ENCODE data around the gene MTHFR. TPM values are rescaled to one million over a fixed set of nuclear protein-coding genes. Genes with fewer than 3 reads are reported as not detected.

The MTHFR gene
- polyA plus RNA-seq, 1 donor from 2014 or later = 21.2 TPM

DNA sequence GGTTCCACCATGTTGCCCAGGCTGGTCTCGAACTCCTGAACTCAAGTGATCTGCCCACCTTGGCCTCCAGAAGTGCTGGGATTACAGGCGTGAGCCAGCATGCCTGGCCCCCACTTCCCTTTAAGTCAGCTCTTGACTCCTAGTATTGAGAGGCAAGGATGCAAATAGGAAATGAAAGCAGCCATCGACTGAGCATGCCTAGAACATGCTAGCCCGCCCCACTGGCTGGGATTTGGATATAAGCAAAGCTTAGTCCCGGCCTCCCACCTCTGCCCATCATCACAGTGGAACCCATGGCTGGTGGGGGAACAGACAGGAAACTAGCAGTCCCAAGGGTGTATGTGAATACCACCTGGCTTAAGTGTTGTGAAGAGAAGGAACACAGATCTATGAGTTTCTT, 33.3 kb downstream of the MTHFR start:
- H3K4me2 ChIP-seq (ENCODE audit: low read length) = no peak overlapping the region
- H3K9ac ChIP-seq (ENCODE audit: low read length) = no peak overlapping the region
- no peaks in the 10 kb centered on the region for H3K9me2 ChIP-seq (ENCODE audit: insufficient read depth, low read length)
- no peaks in the 10 kb centered on the region for H4K20me1 ChIP-seq (ENCODE audit: insufficient read depth)
- no peak overlapping the region for H3K27ac ChIP-seq (ENCODE audit: low read length)
- TF ChIP-seq EZH2 (IDR thresholded peaks at IDR 0.05; ENCODE audit: borderline replicate concordance, insufficient read depth, low read length, poor library complexity, severe bottlenecking) (no peak), POLR2AphosphoS5 (IDR thresholded peaks at IDR 0.05) (no peak), TAF1 (IDR thresholded peaks at IDR 0.05; ENCODE audit: low read depth) (no peak), EP300 (conservative IDR thresholded peaks at IDR 0.05; ENCODE audit: poor library complexity, severe bottlenecking) (no peak), MXI1 (conservative IDR thresholded peaks at IDR 0.05; ENCODE audit: poor library complexity, severe bottlenecking) (no peak), SMC3 (conservative IDR thresholded peaks at IDR 0.05; ENCODE audit: poor library complexity) (no peak), RAD21 (conservative IDR thresholded peaks at IDR 0.05) (no peak)
- TF ChIP-seq, protein P1, sequence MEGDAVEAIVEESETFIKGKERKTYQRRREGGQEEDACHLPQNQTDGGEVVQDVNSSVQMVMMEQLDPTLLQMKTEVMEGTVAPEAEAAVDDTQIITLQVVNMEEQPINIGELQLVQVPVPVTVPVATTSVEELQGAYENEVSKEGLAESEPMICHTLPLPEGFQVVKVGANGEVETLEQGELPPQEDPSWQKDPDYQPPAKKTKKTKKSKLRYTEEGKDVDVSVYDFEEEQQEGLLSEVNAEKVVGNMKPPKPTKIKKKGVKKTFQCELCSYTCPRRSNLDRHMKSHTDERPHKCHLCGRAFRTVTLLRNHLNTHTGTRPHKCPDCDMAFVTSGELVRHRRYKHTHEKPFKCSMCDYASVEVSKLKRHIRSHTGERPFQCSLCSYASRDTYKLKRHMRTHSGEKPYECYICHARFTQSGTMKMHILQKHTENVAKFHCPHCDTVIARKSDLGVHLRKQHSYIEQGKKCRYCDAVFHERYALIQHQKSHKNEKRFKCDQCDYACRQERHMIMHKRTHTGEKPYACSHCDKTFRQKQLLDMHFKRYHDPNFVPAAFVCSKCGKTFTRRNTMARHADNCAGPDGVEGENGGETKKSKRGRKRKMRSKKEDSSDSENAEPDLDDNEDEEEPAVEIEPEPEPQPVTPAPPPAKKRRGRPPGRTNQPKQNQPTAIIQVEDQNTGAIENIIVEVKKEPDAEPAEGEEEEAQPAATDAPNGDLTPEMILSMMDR (IDR thresholded peaks at IDR 0.05; ENCODE audit: poor library complexity, severe bottlenecking) = no peak
- TF ChIP-seq, protein P2, sequence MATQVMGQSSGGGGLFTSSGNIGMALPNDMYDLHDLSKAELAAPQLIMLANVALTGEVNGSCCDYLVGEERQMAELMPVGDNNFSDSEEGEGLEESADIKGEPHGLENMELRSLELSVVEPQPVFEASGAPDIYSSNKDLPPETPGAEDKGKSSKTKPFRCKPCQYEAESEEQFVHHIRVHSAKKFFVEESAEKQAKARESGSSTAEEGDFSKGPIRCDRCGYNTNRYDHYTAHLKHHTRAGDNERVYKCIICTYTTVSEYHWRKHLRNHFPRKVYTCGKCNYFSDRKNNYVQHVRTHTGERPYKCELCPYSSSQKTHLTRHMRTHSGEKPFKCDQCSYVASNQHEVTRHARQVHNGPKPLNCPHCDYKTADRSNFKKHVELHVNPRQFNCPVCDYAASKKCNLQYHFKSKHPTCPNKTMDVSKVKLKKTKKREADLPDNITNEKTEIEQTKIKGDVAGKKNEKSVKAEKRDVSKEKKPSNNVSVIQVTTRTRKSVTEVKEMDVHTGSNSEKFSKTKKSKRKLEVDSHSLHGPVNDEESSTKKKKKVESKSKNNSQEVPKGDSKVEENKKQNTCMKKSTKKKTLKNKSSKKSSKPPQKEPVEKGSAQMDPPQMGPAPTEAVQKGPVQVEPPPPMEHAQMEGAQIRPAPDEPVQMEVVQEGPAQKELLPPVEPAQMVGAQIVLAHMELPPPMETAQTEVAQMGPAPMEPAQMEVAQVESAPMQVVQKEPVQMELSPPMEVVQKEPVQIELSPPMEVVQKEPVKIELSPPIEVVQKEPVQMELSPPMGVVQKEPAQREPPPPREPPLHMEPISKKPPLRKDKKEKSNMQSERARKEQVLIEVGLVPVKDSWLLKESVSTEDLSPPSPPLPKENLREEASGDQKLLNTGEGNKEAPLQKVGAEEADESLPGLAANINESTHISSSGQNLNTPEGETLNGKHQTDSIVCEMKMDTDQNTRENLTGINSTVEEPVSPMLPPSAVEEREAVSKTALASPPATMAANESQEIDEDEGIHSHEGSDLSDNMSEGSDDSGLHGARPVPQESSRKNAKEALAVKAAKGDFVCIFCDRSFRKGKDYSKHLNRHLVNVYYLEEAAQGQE (IDR thresholded peaks at IDR 0.05; ENCODE audit: borderline replicate concordance) = no peak
- no peaks in the 10 kb centered on the region for H3K36me3 ChIP-seq (ENCODE audit: insufficient read depth, low read length)
- no peaks in the 10 kb centered on the region for H3K27me3 ChIP-seq (ENCODE audit: insufficient read depth, low read depth, low read length)
- no peaks in the 10 kb centered on the region for H3K79me2 ChIP-seq (replicated peaks; ENCODE audit: insufficient read depth, low read length)
- no peaks in the 10 kb centered on the region for H3F3A ChIP-seq (ENCODE audit: insufficient read depth, low read length, poor library complexity, severe bottlenecking)
- no peak overlapping the region for H2AFZ ChIP-seq (ENCODE audit: low read depth, low read length)
- H3K4me3 ChIP-seq (ENCODE audit: low read length) = no peak overlapping the region
- H3K9me3 ChIP-seq (ENCODE audit: low read length) = no peaks in the 10 kb centered on the region

DNA sequence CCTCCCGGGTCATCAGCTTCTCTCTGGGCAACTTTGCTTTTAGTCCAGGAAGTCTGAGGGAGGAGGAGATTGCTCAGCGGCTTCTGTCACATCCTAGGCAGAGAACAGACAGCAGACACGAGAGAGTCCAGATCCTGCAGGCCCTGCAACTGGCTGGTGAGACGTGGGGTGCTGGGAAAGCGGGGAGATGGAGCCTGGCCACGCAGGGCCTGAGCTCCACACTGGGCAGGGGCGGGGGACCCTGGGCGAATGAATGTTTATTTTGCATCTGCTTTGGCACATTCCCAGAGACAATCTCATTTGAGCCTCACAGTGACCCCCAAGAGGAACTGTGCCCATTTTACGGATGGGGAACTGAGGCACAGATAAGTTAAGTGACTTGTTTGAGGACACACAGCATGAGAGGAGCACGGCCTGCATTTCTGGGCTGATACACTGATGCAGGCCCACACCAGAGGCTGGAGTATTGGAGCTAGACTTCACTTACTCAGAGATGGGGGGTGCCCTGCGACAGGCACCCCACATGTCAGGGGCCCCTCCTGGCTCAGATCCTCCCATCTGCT, 34.2 kb downstream of the MTHFR start:
- Histone ChIP-seq H3K27me3 (ENCODE audit: insufficient read depth, low read depth, low read length) (no peaks in the 10 kb centered on the region), H2AFZ (ENCODE audit: low read depth, low read length) (no peak overlapping the region), H3K4me3 (ENCODE audit: low read length) (no peak overlapping the region), H3K79me2 (replicated peaks; ENCODE audit: insufficient read depth, low read length) (no peaks in the 10 kb centered on the region), H3K9ac (ENCODE audit: low read length) (no peak overlapping the region), H3K4me2 (ENCODE audit: low read length) (no peak overlapping the region), H3K36me3 (ENCODE audit: insufficient read depth, low read length) (no peaks in the 10 kb centered on the region), H3K27ac (ENCODE audit: low read length) (no peak overlapping the region), H4K20me1 (ENCODE audit: insufficient read depth) (no peaks in the 10 kb centered on the region), H3F3A (ENCODE audit: insufficient read depth, low read length, poor library complexity, severe bottlenecking) (no peaks in the 10 kb centered on the region), H3K9me2 (ENCODE audit: insufficient read depth, low read length) (no peaks in the 10 kb centered on the region), H3K9me3 (ENCODE audit: low read length) (no peaks in the 10 kb centered on the region)
- TF ChIP-seq RAD21 (conservative IDR thresholded peaks at IDR 0.05) = no peak
- TF ChIP-seq EZH2 (IDR thresholded peaks at IDR 0.05; ENCODE audit: borderline replicate concordance, insufficient read depth, low read length, poor library complexity, severe bottlenecking) = no peak
- TF ChIP-seq, protein P2 (IDR thresholded peaks at IDR 0.05; ENCODE audit: borderline replicate concordance) = no peak
- TF ChIP-seq SMC3 (conservative IDR thresholded peaks at IDR 0.05; ENCODE audit: poor library complexity) = no peak
- no peak for TF ChIP-seq POLR2AphosphoS5 (IDR thresholded peaks at IDR 0.05)
- TF ChIP-seq EP300 (conservative IDR thresholded peaks at IDR 0.05; ENCODE audit: poor library complexity, severe bottlenecking) = no peak
- TF ChIP-seq TAF1 (IDR thresholded peaks at IDR 0.05; ENCODE audit: low read depth) = no peak
- TF ChIP-seq, protein P1 (IDR thresholded peaks at IDR 0.05; ENCODE audit: poor library complexity, severe bottlenecking) = no peak
- TF ChIP-seq MXI1 (conservative IDR thresholded peaks at IDR 0.05; ENCODE audit: poor library complexity, severe bottlenecking) = no peak

All from neural cell (in vitro differentiated cells).